ENCODE results near the gene RXRA. TPM values are rescaled to one million over a fixed set of nuclear protein-coding genes. Genes with fewer than 3 reads are reported as not detected.

RXRA gene
- total RNA-seq, 1 experiment from 2014 or later, result 31.6 TPM

DNA sequence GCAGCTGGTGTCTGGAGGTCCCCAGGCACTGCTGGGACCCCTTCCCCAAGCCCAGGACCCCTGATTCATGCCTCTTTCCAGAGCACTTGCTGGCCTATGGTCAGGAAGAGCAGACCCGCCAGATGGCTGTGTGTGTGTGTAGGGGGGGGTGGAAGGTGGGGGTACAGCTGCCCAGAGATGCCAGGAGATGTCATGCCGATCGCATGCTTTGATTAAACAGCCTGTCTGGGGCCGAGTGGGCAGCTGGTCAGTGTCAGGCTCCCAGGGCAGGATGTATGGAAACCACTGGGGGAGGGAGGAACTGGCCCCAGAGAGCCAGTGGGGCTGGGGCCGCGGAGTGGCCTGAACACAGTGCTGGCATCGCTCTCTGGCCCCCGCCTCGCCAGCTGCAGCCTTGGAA lies 23.7 kb downstream of the RXRA start:
- no peaks in the 10 kb centered on the region for H3K27me3 ChIP-seq (ENCODE audit: control insufficient read depth, insufficient read depth, low read length)
- H3K27ac ChIP-seq (ENCODE audit: low read length), result no peak overlapping the region
- no peaks in the 10 kb centered on the region for H3K36me3 ChIP-seq (ENCODE audit: control insufficient read depth, insufficient read depth, low read length)
- ATAC-seq, result no peak
- no peaks in the 10 kb centered on the region for H3K9me3 ChIP-seq (ENCODE audit: control insufficient read depth, insufficient read depth, low read depth, low read length)
- in situ Hi-C loops (cut with HindIII; ENCODE audit: low pct_unique_long_range_greater_than_20kb, low sequenced_read_pairs) (no loop called here), intact Hi-C loops (cut with micrococcal nuclease; ENCODE audit: unreplicated experiment) (no loop called here)
- BruUV-seq (replicated peaks), result no TSS peak
- H3K4me1 ChIP-seq (ENCODE audit: control insufficient read depth, insufficient read depth, low read length), result 0 out of 2 replicates have a peak, but pooled peaks cover 2% of the 10 kb centered on the region
- POLR2A ChIA-PET, result no interaction called here
- no peak overlapping the region for H3K4me3 ChIP-seq (ENCODE audit: low read depth in 2 of 2, low read length in 2 of 2)
- no peak for DNase-seq (ENCODE audit: low read depth, low spot score)
- CTCF ChIA-PET, result no interaction called here
- TF ChIP-seq TCF7L2 (IDR thresholded peaks at IDR 0.05; ENCODE audit: low read depth, low read length) (no peak), REST (IDR thresholded peaks at IDR 0.05; ENCODE audit: insufficient read depth in 1 of 2, low read depth in 2 of 2, low read length in 1 of 2) (no peak), POLR2AphosphoS5 (IDR thresholded peaks at IDR 0.05; ENCODE audit: low read depth, low read length) (no peak), SIN3A (IDR thresholded peaks at IDR 0.05; ENCODE audit: borderline replicate concordance, insufficient read depth, low read depth, low read length) (no peak), CTCF (IDR thresholded peaks at IDR 0.05) (no peak)

GRCh38 chr9:134350416-134350994 lies 24.2 kb downstream of the RXRA start:
- in situ Hi-C loops (cut with HindIII; ENCODE audit: low pct_unique_long_range_greater_than_20kb, low sequenced_read_pairs), result no loop called here
- POLR2A ChIA-PET, result no interaction called here
- H3K4me1 ChIP-seq (ENCODE audit: control insufficient read depth, insufficient read depth, low read length), result 0 out of 2 replicates have a peak, but pooled peaks cover 2% of the 10 kb centered on the region
- no peaks in the 10 kb centered on the region for H3K27me3 ChIP-seq (ENCODE audit: control insufficient read depth, insufficient read depth, low read length)
- ATAC-seq (no peak), DNase-seq (ENCODE audit: low read depth, low spot score) (no peak)
- CTCF ChIA-PET, result no interaction called here
- BruUV-seq (replicated peaks), result no TSS peak
- no peak overlapping the region for H3K27ac ChIP-seq (ENCODE audit: low read length)
- H3K4me3 ChIP-seq (ENCODE audit: low read depth in 2 of 2, low read length in 2 of 2), result no peak overlapping the region
- intact Hi-C loops (cut with micrococcal nuclease; ENCODE audit: unreplicated experiment), result no loop called here
- no peaks in the 10 kb centered on the region for H3K36me3 ChIP-seq (ENCODE audit: control insufficient read depth, insufficient read depth, low read length)
- no peaks in the 10 kb centered on the region for H3K9me3 ChIP-seq (ENCODE audit: control insufficient read depth, insufficient read depth, low read depth, low read length)
- TF ChIP-seq REST (IDR thresholded peaks at IDR 0.05; ENCODE audit: insufficient read depth in 1 of 2, low read depth in 2 of 2, low read length in 1 of 2), result no peak
- TF ChIP-seq SIN3A (IDR thresholded peaks at IDR 0.05; ENCODE audit: borderline replicate concordance, insufficient read depth, low read depth, low read length), result no peak
- no peak for TF ChIP-seq CTCF (IDR thresholded peaks at IDR 0.05)
- no peak for TF ChIP-seq TCF7L2 (IDR thresholded peaks at IDR 0.05; ENCODE audit: low read depth, low read length)
- TF ChIP-seq POLR2AphosphoS5 (IDR thresholded peaks at IDR 0.05; ENCODE audit: low read depth, low read length), result no peak

Measured in Panc1 (cell line).